Esophagus muscularis mucosa (tissue), 3 donors: ENCODE results near the gene SETBP1.

Source experiments
- POLR2A ChIP-seq: fragments of 450-650 bp; IDR thresholded peaks from one replicate; pipeline ENCODE4 v1.6.1; 2017; ENCODE audit warnings: antibody characterized with exemption, moderate library complexity, mild to moderate bottlenecking, low read depth
- POLR2AphosphoS5 ChIP-seq, 2 donors: sonication (generic); formaldehyde crosslinking; IDR thresholded peaks; one replicate each; pipeline ENCODE4 v1.6.1; 2017; ENCODE audit warnings: antibody characterized with exemption in 2 of 2
- TF ChIP-seq, protein P1 (sequence below), 3 experiments: fragments of 200-600 bp in 2 of 3; fragments of 450-650 bp in 1 of 3; sonication (generic) in 2 of 3; IDR thresholded peaks; one replicate each; pipeline ENCODE4 v1.5.1; 2017 to 2019; ENCODE audit warnings: antibody characterized with exemption in 3 of 3, mild to moderate bottlenecking in 2 of 3, moderate library complexity in 1 of 3

DNA sequence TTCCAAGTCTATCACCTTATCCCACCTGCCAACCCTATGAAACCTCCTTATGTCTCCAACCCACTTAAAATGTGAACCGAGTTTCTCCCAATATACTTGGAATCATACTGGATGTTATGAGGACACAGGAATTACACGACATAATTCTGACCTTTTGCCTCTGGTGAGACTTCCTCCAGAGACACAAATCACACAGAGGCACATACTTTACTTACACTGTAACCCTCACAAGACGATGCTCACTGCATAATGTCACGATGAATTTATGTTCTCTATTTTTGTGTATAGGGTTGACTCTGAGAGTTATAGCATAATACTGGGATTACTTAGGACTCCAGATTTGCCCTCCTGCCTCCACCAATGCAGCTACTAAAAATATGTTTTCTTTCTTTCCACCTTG lies 28.0 kb upstream of the SETBP1 start:
- TF ChIP-seq, protein P1, sequence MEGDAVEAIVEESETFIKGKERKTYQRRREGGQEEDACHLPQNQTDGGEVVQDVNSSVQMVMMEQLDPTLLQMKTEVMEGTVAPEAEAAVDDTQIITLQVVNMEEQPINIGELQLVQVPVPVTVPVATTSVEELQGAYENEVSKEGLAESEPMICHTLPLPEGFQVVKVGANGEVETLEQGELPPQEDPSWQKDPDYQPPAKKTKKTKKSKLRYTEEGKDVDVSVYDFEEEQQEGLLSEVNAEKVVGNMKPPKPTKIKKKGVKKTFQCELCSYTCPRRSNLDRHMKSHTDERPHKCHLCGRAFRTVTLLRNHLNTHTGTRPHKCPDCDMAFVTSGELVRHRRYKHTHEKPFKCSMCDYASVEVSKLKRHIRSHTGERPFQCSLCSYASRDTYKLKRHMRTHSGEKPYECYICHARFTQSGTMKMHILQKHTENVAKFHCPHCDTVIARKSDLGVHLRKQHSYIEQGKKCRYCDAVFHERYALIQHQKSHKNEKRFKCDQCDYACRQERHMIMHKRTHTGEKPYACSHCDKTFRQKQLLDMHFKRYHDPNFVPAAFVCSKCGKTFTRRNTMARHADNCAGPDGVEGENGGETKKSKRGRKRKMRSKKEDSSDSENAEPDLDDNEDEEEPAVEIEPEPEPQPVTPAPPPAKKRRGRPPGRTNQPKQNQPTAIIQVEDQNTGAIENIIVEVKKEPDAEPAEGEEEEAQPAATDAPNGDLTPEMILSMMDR (IDR thresholded peaks at IDR 0.05), result no peak
- TF ChIP-seq POLR2AphosphoS5 (IDR thresholded peaks at IDR 0.05) (no peak), POLR2A (no peak)
